HG02763 (cell line): ENCODE measurements around the gene MLLT3.

Experiments used
- ATAC-seq: cut with Tn5 transposase; IDR thresholded peaks from one replicate; pipeline ENCODE4 v1.9.1; 2021; ENCODE audit warnings: mild to moderate bottlenecking, moderate library complexity; ENCODE audit not compliant: unreplicated experiment

The MLLT3 gene

GRCh38 chr9:20559231-20559890 lies 62.9 kb downstream of the MLLT3 start:
- ATAC-seq, result no peak

DNA sequence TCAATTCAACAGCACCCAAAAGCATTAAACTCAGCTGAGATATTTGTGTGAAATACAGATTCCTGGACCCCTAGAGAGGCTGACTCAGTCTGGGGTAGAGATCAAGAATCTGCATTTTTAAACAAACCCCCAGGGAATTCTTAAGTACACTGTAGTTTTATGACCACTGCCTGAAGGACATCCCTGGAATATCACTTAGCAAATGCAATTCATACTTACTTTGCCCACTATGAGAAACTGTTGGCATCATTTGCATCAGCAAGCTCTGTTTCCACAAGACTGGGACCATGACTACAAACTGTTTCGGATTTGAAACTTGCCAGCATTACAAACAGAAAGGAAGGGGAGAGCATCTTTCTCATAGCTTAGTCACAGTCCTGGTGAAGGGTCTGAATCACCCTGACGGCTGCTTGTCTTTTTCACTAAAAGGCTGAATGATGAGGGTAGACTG lies 63.7 kb downstream of the MLLT3 start:
- no peak for ATAC-seq

GRCh38 chr9:20557890-20558565 lies 64.3 kb downstream of the MLLT3 start:
- no peak for ATAC-seq

DNA sequence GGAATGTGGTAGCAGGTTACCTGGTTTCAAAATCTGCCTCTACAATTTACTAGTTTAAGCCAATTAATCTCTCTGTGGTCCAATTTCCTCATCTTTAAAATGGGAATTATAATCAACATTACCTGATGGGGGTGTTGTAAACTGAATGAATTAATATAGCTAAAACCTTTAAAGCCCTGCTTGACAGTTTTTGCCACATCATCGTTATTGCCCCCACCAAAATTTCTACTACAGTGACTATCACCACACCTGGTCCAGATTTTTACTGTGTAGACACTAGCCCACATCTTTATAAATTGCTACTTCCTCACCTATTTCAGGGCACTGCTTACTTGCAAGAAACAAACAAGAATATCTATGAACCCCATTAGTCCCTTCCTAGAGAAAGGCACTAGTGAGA lies 65.0 kb downstream of the MLLT3 start:
- ATAC-seq, result no peak

DNA sequence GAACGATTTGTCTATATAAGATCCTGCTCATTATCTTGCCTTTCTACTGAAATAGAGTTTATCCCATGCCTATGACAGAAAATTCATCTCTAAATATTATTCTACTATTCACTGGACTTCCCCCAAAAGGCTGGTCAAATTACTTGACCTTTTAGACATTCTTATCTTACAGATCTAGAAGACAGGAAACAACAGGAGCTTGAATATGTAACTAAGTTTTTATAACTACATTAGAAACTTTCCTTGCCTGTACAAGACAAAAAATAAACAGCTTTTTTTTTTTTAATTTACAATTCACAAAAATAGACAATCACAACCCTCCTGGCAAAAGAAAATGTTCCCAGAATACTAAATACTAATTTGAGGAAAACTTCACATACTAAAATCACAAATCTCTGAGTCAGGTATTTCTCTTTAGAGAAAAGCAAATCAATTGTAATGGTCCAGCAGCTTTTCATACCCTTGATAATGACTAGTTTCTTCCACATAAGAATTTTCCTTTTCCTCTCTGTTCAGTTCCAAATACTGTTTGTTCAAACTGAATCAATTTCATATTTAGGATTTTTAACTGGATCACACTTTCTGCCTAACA lies 68.6 kb downstream of the MLLT3 start:
- ATAC-seq, result peak; percentile 19

GRCh38 chr9:20552874-20553557 lies 69.3 kb downstream of the MLLT3 start:
- peak; percentile 31 for ATAC-seq

DNA sequence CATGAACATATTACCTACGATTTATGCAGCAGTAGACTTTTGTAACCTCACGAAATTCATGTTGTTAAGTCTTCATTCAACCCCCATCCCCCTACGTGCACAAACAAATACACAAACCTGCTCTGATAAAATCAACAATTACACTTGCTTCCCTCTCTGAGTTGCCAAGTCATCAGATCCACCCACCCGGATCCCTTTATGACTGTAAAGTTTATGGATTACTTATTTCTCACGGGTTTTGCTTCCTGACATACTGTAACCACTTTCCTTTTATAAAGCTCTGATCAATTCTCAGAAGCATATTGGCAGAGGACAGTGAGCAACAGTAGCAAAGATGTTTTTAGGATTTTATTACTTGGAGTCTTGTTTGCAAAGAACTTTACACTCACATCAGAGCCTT lies 70.5 kb downstream of the MLLT3 start:
- peak; percentile 62 for ATAC-seq

- ATAC-seq, result no peak
Observed at GRCh38 chr9:20551236-20551635, 71.1 kb downstream of the MLLT3 start.

DNA sequence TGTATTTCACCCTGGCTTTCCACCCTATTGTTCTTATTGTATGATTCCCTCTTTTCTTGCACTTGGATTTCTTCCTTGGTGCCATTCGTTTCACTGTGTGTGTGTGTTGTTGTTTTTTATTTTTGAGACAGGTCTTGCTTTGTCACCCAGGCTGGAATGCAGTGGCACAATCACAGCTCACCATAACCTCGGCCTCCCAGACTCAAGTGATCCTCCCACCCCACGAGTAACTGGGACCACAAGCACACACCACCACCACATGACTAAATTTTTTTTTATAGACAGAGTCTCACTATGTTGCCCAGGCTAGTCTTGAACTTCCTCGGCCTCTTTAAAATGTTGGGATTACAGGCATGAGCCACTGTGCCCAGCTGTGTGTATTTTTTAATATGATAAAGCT lies 72.0 kb downstream of the MLLT3 start:
- ATAC-seq, result no peak

GRCh38 chr9:20549053-20549452 lies 73.2 kb downstream of the MLLT3 start:
- no peak for ATAC-seq

GRCh38 chr9:20545023-20545622 lies 77.2 kb downstream of the MLLT3 start:
- ATAC-seq, result no peak

DNA sequence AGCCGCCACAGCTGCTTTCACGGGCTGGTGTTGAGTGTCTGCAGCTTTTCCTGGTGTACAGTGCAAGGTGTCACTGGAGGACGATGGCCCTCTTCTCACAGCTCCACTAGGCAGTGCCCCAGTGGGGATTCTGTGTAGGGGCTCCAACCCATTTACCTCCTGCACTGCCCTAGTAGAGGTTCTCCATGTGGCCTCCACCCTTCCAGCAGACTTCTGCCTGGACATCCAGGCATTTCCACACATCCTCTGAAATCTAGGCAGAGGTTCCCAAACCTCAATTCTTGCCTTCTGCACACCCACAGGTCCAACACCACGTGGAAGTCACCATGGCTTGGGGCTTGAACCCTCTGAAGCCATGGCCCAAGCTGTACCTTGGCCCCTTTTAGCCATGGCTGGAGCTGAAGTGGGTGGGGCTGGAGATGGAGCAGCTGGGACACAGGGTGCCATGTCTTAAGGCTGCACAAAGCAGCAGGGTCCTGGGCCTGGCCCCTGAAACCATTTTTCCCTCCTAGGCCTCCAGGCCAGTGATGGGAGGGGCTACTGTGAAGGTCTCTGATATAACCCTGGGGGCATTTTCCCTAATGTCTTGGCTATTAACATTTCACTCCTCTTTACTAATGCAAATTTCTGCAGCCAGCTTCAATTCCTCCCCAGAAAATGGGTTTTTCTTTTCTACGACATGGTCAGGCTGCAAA lies 82.0 kb downstream of the MLLT3 start:
- no peak for ATAC-seq

DNA sequence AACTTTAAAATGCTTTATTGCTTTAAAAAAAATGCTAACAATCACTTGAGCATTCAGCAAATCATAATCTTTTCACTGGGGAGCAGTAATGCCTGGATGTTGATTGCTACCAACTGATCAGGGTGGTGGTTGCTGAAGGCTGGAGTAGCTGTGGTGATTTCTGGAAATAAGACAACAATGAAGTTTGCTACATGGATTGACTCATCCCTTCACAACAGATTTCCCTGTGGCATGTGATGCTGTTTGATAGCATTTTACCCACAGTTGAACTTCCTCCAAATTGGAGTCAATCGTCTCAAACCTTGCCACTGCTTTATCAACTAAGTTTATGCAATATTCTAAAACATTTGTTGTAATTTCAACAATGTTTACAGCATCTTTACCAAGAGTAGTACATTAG lies 83.3 kb downstream of the MLLT3 start:
- no peak for ATAC-seq

GRCh38 chr9:20538092-20538491 lies 84.2 kb downstream of the MLLT3 start:
- no peak for ATAC-seq

DNA sequence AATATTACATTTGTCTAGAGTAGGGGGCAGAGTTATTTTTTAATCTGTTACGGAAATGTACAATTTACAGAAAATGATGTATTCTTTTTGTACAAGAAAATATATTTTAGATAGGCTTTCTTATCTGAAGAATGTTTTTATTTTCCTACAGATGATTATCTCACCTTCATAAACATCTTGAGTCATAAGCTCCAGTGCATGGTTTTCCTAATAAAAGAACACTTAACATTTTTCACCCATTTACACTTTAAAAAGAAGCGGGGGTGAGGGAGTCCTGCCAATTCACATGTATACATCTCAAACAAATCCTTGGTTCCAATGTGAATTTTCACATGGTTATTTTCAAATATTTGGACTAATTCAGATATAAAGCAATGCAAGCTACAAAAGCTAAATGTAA lies 85.0 kb downstream of the MLLT3 start:
- no peak for ATAC-seq

DNA sequence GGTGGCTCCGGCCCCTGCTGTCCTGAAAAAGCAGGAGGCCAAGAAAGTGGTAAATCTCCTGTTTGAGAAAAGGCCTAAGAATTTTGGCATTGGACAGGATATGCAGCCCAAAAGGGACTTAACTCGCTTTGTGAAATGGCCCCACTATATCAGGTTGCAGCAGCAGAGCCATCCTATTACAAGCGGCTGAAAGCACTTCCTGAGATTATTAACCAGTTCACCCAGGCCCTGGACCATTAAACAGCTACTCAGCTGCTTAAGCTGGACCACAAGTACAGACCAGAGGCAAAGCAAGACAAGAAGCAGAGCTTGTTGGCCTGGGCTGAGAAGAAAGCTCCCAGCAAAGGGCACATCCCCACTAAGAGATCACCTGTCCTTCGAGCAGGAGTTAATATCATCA lies 89.7 kb downstream of the MLLT3 start:
- no peak for ATAC-seq

- ATAC-seq, result no peak
Observed at GRCh38 chr9:20529837-20530236, 92.5 kb downstream of the MLLT3 start.

GRCh38 chr9:20528253-20528652 lies 94.0 kb downstream of the MLLT3 start:
- ATAC-seq, result no peak

DNA sequence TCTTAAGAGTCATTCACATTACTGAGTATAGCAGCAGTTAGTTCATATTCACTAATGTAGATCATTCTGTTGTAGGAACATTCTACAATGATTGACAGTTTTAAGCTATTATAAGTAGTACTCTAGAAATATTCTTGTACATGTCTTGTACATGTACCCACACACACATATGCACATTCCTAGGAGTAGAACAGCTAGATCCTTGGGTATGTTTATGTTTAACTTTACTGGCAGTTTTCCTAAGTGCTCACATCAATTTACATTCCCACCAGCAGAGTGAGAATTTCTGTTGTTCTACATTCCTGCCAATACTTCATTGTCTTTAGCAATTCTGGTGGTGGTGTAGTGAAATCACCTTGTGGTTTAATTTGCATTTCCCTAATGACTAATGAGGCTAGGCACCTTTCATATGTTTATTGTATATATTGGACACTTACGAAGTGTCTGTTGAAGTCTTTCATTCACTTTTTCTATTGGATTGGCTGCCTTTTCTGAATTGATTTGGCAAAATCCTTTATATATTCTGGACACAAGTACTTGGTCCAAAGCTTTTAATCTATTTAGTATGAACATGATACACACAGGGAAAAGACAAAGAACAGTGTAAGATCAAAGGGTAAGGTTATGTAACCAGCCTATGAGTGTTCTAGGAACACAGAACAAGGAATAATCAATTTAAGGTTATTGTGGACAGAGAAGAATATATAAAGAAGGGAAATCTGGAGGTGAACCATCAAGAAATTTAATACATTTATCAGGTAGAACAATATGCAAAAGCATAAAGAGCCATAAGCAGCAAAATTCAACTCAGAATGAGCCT lies 95.6 kb downstream of the MLLT3 start:
- no peak for ATAC-seq

DNA sequence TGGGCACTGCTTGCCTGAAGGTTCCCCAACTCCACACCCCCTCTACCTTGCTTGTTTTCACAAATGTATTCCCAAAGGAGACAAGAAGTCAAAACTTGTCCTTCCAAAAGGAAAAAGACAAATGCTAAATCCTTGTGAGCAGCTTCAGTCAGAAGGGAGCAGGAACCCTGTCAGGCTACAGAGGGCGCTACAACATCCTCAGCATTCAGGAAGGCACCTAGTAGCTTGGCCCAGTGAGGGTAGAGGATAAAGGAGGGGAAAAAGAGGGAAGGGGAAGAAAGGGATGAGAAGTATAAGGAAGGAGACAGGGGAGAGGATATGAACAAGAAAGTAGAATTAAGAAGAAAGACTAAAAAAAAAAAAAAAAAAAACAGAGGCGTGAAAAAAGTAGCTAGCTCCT lies 97.5 kb downstream of the MLLT3 start:
- no peak for ATAC-seq
